PC-9 (cell line): ENCODE results near the gene ROR2. TPM values are rescaled to one million over a fixed set of nuclear protein-coding genes. Genes with fewer than 3 reads are reported as not detected.

Experiments
- BruUV-seq: library from RNA; stranded (reverse); fragments of 400-500 nt; replicated peaks from 2 replicates; lab custom pipeline; 2021; lab: Mats Ljungman, UMichigan
- CTCF ChIA-PET: fragments of 300-600 bp; sonication (Branson Sonifier 250); formaldehyde crosslinking; loops from one replicate; lab custom pipeline; 2022; ENCODE audit warnings: antibody characterized with exemption; lab: Charles Lee
- POLR2A ChIA-PET: fragments of 300-600 bp; sonication (Branson Sonifier 250); formaldehyde crosslinking; loops from one replicate; lab custom pipeline; 2022; ENCODE audit warnings: antibody characterized with exemption; ENCODE audit not compliant: unreplicated experiment; lab: Charles Lee
- DNase-seq, 2 experiments: peaks; one replicate each; pipeline versions ENCODE4 v3.0.0 to v3.0.0-alpha.2; 2015 to 2022; ENCODE audit warnings: mixed read lengths in 1 of 2
- H2AFZ ChIP-seq: fragments of 200-600 bp; sonication (generic); 2 replicates; pipeline ENCODE4 v1.8.1; 2017; ENCODE audit warnings: antibody characterized with exemption
- H3F3A ChIP-seq: fragments of 200-600 bp; sonication (generic); 2 replicates; pipeline ENCODE4 v1.8.1; 2017; ENCODE audit warnings: antibody characterized with exemption, mild to moderate bottlenecking, low read depth; ENCODE audit not compliant: insufficient read depth
- H3K27ac ChIP-seq: fragments of 200-600 bp; sonication (generic); 2 replicates; pipeline ENCODE4 v1.6.1; 2016; ENCODE audit warnings: mixed run types
- H3K27me3 ChIP-seq: fragments of 200-600 bp; sonication (generic); 2 replicates; pipeline ENCODE4 v1.6.1; 2016; ENCODE audit warnings: low read depth, mixed run types; ENCODE audit not compliant: insufficient read depth
- H3K36me3 ChIP-seq: fragments of 200-600 bp; sonication (generic); 2 replicates; pipeline ENCODE4 v1.6.1; 2016; ENCODE audit warnings: low read depth, mixed run types
- H3K4me1 ChIP-seq: fragments of 200-600 bp; sonication (generic); replicated peaks from 2 replicates; pipeline ENCODE4 v1.6.1; 2016; ENCODE audit warnings: mixed run types; ENCODE audit not compliant: insufficient read depth
- H3K4me2 ChIP-seq: fragments of 200-600 bp; sonication (generic); 2 replicates; pipeline ENCODE4 v1.6.1; 2017; ENCODE audit warnings: mixed run types
- H3K4me3 ChIP-seq: fragments of 200-600 bp; sonication (generic); 2 replicates; pipeline ENCODE4 v1.6.1; 2016; ENCODE audit warnings: mixed run types
- H3K79me2 ChIP-seq: fragments of 200-600 bp; sonication (generic); 2 replicates; pipeline ENCODE4 v1.6.1; 2017; ENCODE audit warnings: low read depth, mixed run types
- H3K9me2 ChIP-seq: fragments of 200-600 bp; sonication (generic); 2 replicates; pipeline ENCODE4 v1.8.1; 2017; ENCODE audit warnings: mild to moderate bottlenecking; ENCODE audit not compliant: insufficient read depth
- H3K9me3 ChIP-seq: fragments of 200-600 bp; sonication (generic); 2 replicates; pipeline ENCODE4 v1.8.1; 2016; ENCODE audit warnings: low read depth; ENCODE audit not compliant: insufficient read depth
- H4K20me1 ChIP-seq: fragments of 200-600 bp; sonication (generic); 2 replicates; pipeline ENCODE4 v1.8.1; 2017; ENCODE audit not compliant: insufficient read depth
- CTCF ChIP-seq: fragments of 200-600 bp; sonication (generic); conservative IDR thresholded peaks from 2 replicates; pipeline ENCODE4 v1.6.1; 2017; ENCODE audit warnings: mixed run types, antibody characterized with exemption, mild to moderate bottlenecking, moderate library complexity
- EZH2 ChIP-seq: fragments of 200-600 bp; sonication (generic); IDR thresholded peaks from 2 replicates; pipeline ENCODE4 v1.8.0; 2017; ENCODE audit warnings: antibody characterized with exemption, low read depth
- intact Hi-C: fragments of 100-400 bp; cut with micrococcal nuclease; formaldehyde crosslinking; loops from one replicate; pipeline ENCODE4 v1.10.0; 2022; ENCODE audit not compliant: unreplicated experiment
- total RNA-seq: library from RNA; stranded (reverse); gene quantifications from 2 replicates; pipeline ENCODE4 v1.2.3, GENCODE V29; 2021

ROR2 gene
- total RNA-seq, 1 experiment from 2014 or later = not detected

GRCh38 chr9:91781116-91781515 is 168.9 kb downstream of the ROR2 start:
- Histone ChIP-seq H3K4me1 (no peaks in the 10 kb centered on the region), H2AFZ (no peak overlapping the region), H3K27ac (no peak overlapping the region), H3K36me3 (no peaks in the 10 kb centered on the region), H3K79me2 (no peaks in the 10 kb centered on the region), H3K4me3 (no peak overlapping the region), H3F3A (no peaks in the 10 kb centered on the region), H3K4me2 (no peak overlapping the region), H4K20me1 (no peaks in the 10 kb centered on the region), H3K9me2 (no peaks in the 10 kb centered on the region), H3K9me3 (no peaks in the 10 kb centered on the region), H3K27me3 (peaks cover 80% of the 10 kb centered on the region)
- DNase-seq = no peak
- intact Hi-C loops = no loop called here
- ChIA-PET POLR2A (no interaction called here), CTCF (no interaction called here)
- no TSS peak for BruUV-seq
- TF ChIP-seq EZH2 (no peak), CTCF (no peak)

- TF ChIP-seq CTCF = no peak
- Histone ChIP-seq H3F3A (no peaks in the 10 kb centered on the region), H3K36me3 (no peaks in the 10 kb centered on the region), H4K20me1 (no peaks in the 10 kb centered on the region), H3K4me1 (no peaks in the 10 kb centered on the region), H3K9me3 (no peaks in the 10 kb centered on the region), H3K4me3 (no peak overlapping the region), H3K9me2 (no peaks in the 10 kb centered on the region), H3K79me2 (no peaks in the 10 kb centered on the region), H3K27ac (no peak overlapping the region), H2AFZ (no peak overlapping the region), H3K27me3 (peaks cover 82% of the 10 kb centered on the region), H3K4me2 (no peak overlapping the region)
- intact Hi-C loops = loop anchor here (10.0 kb wide), 3 partner anchors 177 to 857 kb away; partner anchors contain the start of gene ROR2
- ChIA-PET CTCF (no interaction called here), POLR2A (no interaction called here)
- no TSS peak for BruUV-seq
- DNase-seq = no peak
Observed at GRCh38 chr9:91778031-91778430, 172.0 kb downstream of the ROR2 start.

GRCh38 chr9:91777292-91777830 is 172.7 kb downstream of the ROR2 start:
- no peak overlapping the region for H2AFZ ChIP-seq
- ChIA-PET POLR2A (no interaction called here), CTCF (interaction anchor here (0.5 kb wide), 1 partner anchor 281 kb away, joined by 3 read pairs; no protein-coding TSS in a partner anchor)
- no peaks in the 10 kb centered on the region for H3F3A ChIP-seq
- peaks cover 82% of the 10 kb centered on the region for H3K27me3 ChIP-seq
- no peaks in the 10 kb centered on the region for H3K9me2 ChIP-seq
- no peaks in the 10 kb centered on the region for H3K79me2 ChIP-seq
- H3K4me3 ChIP-seq = no peak overlapping the region
- no peaks in the 10 kb centered on the region for H3K36me3 ChIP-seq
- no peak overlapping the region for H3K4me2 ChIP-seq
- TF ChIP-seq CTCF = no peak
- TF ChIP-seq EZH2 = no peak
- H3K27ac ChIP-seq = no peak overlapping the region
- no peak for DNase-seq
- H3K4me1 ChIP-seq = no peaks in the 10 kb centered on the region
- intact Hi-C loops = loop anchor here (10.0 kb wide), 3 partner anchors 177 to 857 kb away; partner anchors contain the start of gene ROR2
- H4K20me1 ChIP-seq = no peaks in the 10 kb centered on the region
- no TSS peak for BruUV-seq
- H3K9me3 ChIP-seq = no peaks in the 10 kb centered on the region
